GM21381 (cell line): Measurements from ENCODE around the gene CAPN12.

Experiments used
- ATAC-seq: cut with Tn5 transposase; IDR thresholded peaks from one replicate; pipeline ENCODE4 v1.9.1; 2021; ENCODE audit warnings: mild to moderate bottlenecking, moderate library complexity; ENCODE audit not compliant: unreplicated experiment

Gene CAPN12

GRCh38 chr19:38727306-38727867 is 16.9 kb downstream of the CAPN12 start:
- no peak for ATAC-seq

DNA sequence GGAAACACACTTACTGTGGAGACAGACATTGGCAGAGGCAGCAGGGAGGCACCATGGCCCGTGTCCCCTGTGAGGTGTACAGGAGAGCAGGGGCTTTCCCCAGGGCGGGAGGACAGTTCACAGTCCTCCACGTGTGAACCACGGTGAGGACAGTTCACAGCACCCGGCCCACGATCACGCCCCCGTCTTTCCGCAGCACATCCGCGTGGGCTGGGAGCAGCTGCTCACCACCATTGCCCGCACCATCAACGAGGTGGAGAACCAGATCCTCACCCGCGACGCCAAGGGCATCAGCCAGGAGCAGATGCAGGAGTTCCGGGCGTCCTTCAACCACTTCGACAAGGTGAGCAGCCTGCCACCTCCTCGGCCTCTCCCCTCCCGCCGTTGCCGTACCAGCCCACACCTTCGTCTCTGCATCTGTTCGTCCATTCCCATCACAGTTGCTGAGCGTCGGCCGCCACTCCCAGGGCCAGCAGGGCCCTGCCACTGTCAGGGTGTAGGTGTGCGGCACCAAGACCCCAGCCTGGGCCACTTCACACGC is 17.4 kb downstream of the CAPN12 start:
- no peak for ATAC-seq

DNA sequence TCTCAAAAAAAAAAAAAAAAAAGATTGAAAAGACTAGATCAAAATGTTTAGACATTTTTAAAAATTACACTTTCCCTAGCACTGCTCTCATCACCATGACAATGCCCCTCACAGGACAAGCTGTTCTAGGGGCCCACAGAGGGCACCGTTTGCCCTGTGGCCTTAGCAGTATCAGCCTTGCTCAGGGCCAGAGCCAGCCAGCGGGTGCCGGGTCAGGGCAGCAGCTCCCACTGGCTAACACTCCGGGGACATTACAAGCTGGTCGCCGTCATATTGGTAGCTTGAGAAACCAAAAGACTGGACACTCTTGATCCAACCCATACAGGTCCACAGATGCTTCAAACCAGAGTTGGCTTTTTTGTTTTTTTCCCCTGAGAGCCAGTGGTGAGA is 18.0 kb downstream of the CAPN12 start:
- ATAC-seq, result no peak

DNA sequence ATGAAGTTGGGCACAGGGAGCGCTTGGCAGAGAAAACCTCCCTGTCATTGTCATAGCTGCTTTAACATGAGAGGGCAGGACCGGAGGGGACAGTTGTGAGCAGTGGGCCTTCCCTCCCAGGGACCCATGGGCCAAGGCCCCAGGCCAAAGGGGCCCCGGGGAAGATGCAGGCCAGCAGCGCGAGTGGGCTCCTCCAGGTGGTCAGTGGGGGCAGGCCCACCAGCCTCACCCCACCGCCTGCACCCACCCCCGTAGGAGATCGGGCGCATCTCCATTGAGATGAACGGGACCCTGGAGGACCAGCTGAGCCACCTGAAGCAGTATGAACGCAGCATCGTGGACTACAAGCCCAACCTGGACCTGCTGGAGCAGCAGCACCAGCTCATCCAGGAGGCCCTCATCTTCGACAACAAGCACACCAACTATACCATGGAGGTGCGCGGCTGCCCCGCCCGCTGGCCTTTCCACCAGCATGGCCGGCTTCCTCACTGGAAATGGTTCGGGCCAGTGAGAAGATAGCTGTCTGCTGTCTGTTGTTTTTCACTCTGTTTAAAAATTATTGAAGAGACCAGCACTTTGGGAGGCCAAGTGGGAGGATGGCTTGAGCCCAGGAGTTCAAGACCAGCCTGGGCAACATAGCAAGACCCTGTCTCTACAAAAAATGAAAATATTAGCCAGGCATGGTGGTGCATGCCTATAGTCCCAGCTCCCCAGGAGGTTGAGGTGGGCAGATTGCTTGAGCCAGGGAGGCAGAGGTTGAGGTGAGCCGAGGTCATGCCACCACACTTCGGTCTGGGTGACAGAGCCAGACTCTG is 18.6 kb downstream of the CAPN12 start:
- no peak for ATAC-seq

- ATAC-seq, result no peak
Measured at GRCh38 chr19:38723990-38724854, 20.1 kb downstream of the CAPN12 start.

- ATAC-seq, result no peak
Measured at GRCh38 chr19:38723606-38723965, 20.7 kb downstream of the CAPN12 start.

DNA sequence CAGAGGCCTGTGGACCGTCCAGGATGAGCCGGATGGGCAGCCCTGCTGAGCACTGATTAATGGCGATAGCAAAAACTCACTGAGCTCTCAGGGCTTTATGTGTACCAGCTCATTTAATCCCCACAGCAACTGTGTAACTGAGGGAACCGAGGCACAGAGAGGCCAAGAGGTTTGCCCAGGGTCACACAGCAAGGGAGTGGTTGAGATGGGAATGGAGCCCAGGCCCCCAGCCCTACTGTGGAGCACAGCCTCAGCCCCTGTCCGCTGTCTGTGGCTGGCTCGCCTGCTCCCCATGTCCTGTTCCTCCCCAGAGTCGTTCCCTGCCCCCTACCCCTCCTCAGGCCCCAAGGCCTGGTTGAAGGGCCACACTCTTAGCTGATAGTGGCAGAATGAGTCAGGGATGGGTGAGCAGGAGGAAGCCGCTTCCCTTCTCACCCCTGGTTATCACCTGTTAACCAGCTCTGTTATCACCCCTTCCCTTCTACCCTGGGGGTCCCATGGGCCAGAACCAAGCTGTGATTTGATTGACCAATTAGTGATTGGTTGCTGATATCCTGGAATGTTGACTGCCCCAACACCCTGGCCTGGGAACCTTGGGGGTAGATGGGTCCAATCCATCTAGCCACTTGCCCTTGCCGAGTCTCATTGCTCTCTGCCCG is 21.2 kb downstream of the CAPN12 start:
- ATAC-seq, result no peak

- ATAC-seq, result no peak
Measured at GRCh38 chr19:38721979-38722773, 22.1 kb downstream of the CAPN12 start.

GRCh38 chr19:38721496-38721895 is 22.8 kb downstream of the CAPN12 start:
- no peak for ATAC-seq

GRCh38 chr19:38720559-38721236 is 23.6 kb downstream of the CAPN12 start:
- no peak for ATAC-seq

- no peak for ATAC-seq
Measured at GRCh38 chr19:38719761-38720558, 24.3 kb downstream of the CAPN12 start.

DNA sequence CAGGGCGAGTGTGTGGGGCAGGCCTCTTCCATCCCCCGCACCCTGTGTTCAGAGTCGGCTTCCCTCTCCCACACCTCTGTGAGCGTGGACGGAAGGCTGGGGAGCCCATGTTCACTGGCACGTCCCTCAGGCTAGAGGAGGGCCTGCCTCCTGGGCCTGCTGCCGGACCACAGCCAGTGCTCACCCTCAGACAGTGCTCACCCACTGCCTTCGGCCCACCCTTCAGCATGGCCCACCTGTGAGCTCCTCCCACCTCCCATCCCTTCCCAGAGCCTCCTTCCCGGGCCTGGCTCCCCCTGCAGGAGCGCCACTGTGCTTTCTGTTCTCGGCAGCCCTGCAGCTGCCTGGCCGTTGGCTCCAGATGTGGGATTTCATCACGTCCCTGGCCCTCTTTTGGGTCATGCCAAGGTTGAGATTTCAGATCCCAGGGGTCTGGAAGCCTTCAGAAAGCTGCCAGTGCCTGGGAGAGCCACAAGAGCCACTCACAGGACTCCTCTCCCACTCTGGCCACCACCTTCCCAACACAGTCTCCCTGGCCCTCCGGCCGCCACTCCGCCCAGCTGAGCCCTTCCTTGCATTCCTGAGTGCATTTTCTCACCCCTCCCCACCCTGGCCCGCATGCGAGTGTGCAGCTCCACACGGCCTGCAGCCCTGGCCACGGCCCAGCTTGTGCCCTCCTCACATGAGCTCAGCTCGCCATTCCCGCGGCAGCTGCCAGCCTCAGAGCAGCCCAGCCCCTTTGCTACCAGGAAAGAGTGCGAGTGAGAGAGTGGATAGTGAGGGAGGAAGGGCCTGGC is 25.3 kb downstream of the CAPN12 start:
- ATAC-seq, result no peak

GRCh38 chr19:38717855-38718254 is 26.4 kb downstream of the CAPN12 start:
- no peak for ATAC-seq

DNA sequence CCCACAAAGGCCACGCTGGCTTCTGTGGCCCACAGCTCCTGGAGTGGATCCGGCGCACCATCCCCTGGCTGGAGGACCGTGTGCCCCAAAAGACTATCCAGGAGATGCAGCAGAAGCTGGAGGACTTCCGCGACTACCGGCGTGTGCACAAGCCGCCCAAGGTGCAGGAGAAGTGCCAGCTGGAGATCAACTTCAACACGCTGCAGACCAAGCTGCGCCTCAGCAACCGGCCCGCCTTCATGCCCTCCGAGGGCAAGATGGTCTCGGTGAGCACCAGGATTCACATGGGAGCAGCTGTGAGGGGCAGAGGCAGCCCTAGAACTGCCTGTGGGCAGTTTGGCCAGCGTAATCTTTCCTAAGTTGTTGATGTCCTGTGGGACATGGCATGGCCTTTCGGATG is 27.2 kb downstream of the CAPN12 start:
- no peak for ATAC-seq

DNA sequence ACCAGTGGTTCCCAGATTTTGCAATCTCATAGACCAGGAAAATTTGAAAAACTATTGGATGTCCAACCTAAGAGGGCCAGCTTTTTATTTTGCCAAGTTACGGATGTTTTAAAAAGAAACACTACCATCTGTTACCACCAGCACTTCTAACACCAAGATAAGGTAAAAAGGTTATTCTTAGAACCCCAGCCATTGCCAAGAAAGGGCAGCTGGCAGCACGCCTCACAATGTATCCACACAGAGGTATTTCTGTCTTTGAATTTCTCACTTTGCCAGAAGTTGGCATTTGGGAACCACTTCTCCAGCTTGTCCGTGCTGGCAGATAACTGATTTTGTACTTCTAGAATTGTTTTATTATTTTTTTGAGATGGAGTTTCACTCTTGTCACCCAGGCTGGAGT is 28.7 kb downstream of the CAPN12 start:
- no peak for ATAC-seq

- ATAC-seq, result no peak
Measured at GRCh38 chr19:38714354-38714778, 29.9 kb downstream of the CAPN12 start.

- ATAC-seq, result no peak
Measured at GRCh38 chr19:38713865-38714264, 30.4 kb downstream of the CAPN12 start.

GRCh38 chr19:38713227-38713649 is 31.0 kb downstream of the CAPN12 start:
- ATAC-seq, result no peak
